Measurements from ENCODE around the gene TLX1.

TLX1 gene

GRCh38 chr10:101123085-101123814, 7.8 kb upstream of the TLX1 start:
- TF ChIP-seq NFIC (IDR thresholded peaks at IDR 0.05) (no peak), FOXM1 (IDR thresholded peaks at IDR 0.05; ENCODE audit: borderline replicate concordance, low read depth) (no peak), USF1 (IDR thresholded peaks at IDR 0.05) (no peak), MAX (IDR thresholded peaks at IDR 0.05) (peak; percentile 60; the same call in 1 of the 2 replicates), TCF12 (IDR thresholded peaks at IDR 0.05; ENCODE audit: low read depth) (0 out of 2 replicates have a peak, but pooled peaks have one; percentile 46), ZBTB7A (IDR thresholded peaks at IDR 0.05; ENCODE audit: low read depth) (peak; percentile 81; the same call in 1 of the 2 replicates)

GRCh38 chr10:101123815-101124617, 7.1 kb upstream of the TLX1 start:
- TF ChIP-seq USF1 (IDR thresholded peaks at IDR 0.05), result no peak
- no peak for TF ChIP-seq YY1 (IDR thresholded peaks at IDR 0.05; ENCODE audit: low read depth)
- TF ChIP-seq MAX (IDR thresholded peaks at IDR 0.05), result no peak
- TF ChIP-seq TAF1 (IDR thresholded peaks at IDR 0.05; ENCODE audit: low read depth), result no peak
- TF ChIP-seq RAD21 (IDR thresholded peaks at IDR 0.05; ENCODE audit: low read depth), result no peak
- TF ChIP-seq EGR1 (IDR thresholded peaks at IDR 0.05), result no peak
- no peak for TF ChIP-seq TEAD4 (IDR thresholded peaks at IDR 0.05)
- TF ChIP-seq FOXM1 (IDR thresholded peaks at IDR 0.05; ENCODE audit: borderline replicate concordance, low read depth), result no peak
- TF ChIP-seq REST (IDR thresholded peaks at IDR 0.05; ENCODE audit: low read depth), result no peak
- no peak for TF ChIP-seq TCF12 (IDR thresholded peaks at IDR 0.05; ENCODE audit: low read depth)
- TF ChIP-seq CREB1 (IDR thresholded peaks at IDR 0.05; ENCODE audit: low read depth), result no peak
- no peak for TF ChIP-seq NFIC (IDR thresholded peaks at IDR 0.05)
- no peak for TF ChIP-seq CEBPB (IDR thresholded peaks at IDR 0.05)
- TF ChIP-seq EP300 (IDR thresholded peaks at IDR 0.05; ENCODE audit: borderline replicate concordance), result no peak
- TF ChIP-seq ZBTB7A (IDR thresholded peaks at IDR 0.05; ENCODE audit: low read depth), result no peak

- no peak for TF ChIP-seq CEBPB (IDR thresholded peaks at IDR 0.05)
- TF ChIP-seq REST (IDR thresholded peaks at IDR 0.05; ENCODE audit: low read depth), result no peak
- TF ChIP-seq YY1 (IDR thresholded peaks at IDR 0.05; ENCODE audit: low read depth), result no peak
- TF ChIP-seq TEAD4 (IDR thresholded peaks at IDR 0.05), result no peak
- no peak for TF ChIP-seq EP300 (IDR thresholded peaks at IDR 0.05; ENCODE audit: borderline replicate concordance)
- no peak for TF ChIP-seq ZBTB7A (IDR thresholded peaks at IDR 0.05; ENCODE audit: low read depth)
- TF ChIP-seq TAF1 (IDR thresholded peaks at IDR 0.05; ENCODE audit: low read depth), result no peak
- no peak for TF ChIP-seq NFIC (IDR thresholded peaks at IDR 0.05)
Measured at GRCh38 chr10:101124933-101125332, 6.2 kb upstream of the TLX1 start.

- TF ChIP-seq USF1 (IDR thresholded peaks at IDR 0.05) (no peak), EGR1 (IDR thresholded peaks at IDR 0.05) (no peak), CREB1 (IDR thresholded peaks at IDR 0.05; ENCODE audit: low read depth) (no peak), MAX (IDR thresholded peaks at IDR 0.05) (no peak), FOXM1 (IDR thresholded peaks at IDR 0.05; ENCODE audit: borderline replicate concordance, low read depth) (no peak), REST (IDR thresholded peaks at IDR 0.05; ENCODE audit: low read depth) (no peak), TEAD4 (IDR thresholded peaks at IDR 0.05) (no peak), YY1 (IDR thresholded peaks at IDR 0.05; ENCODE audit: low read depth) (no peak), EP300 (IDR thresholded peaks at IDR 0.05; ENCODE audit: borderline replicate concordance) (no peak), RAD21 (IDR thresholded peaks at IDR 0.05; ENCODE audit: low read depth) (no peak), TAF1 (IDR thresholded peaks at IDR 0.05; ENCODE audit: low read depth) (no peak), ZBTB7A (IDR thresholded peaks at IDR 0.05; ENCODE audit: low read depth) (no peak), TCF12 (IDR thresholded peaks at IDR 0.05; ENCODE audit: low read depth) (no peak), NFIC (IDR thresholded peaks at IDR 0.05) (no peak)
Measured at GRCh38 chr10:101126684-101127628, 4.1 kb upstream of the TLX1 start.

All from Ishikawa (cell line).